Measurements from ENCODE around the gene HMCN1. TPM values are rescaled to one million over a fixed set of nuclear protein-coding genes. Genes with fewer than 3 reads are reported as not detected.

HMCN1 gene
- total and polyA plus RNA-seq, 2 experiments from 2014 or later, result 1.6 to 8.7 TPM

GRCh38 chr1:186240436-186240835 is 506.2 kb downstream of the HMCN1 start (continued):
- TF ChIP-seq ZNF462 (CRISPR knock-in tag; IDR thresholded peaks at IDR 0.05) (no peak), ZNF114 (CRISPR knock-in tag; IDR thresholded peaks at IDR 0.05) (no peak)
